Mucosa of stomach (tissue), 1 donor: ENCODE results near the gene C4orf36.

Experiments used
- H3K27me3 ChIP-seq: one replicate; pipeline ENCODE4 v1.7.0; 2013; ENCODE audit warnings: mild to moderate bottlenecking, low read length; ENCODE audit not compliant: control insufficient read depth, insufficient read depth
- H3K36me3 ChIP-seq: one replicate; pipeline ENCODE4 v1.7.0; 2013; ENCODE audit warnings: low read length; ENCODE audit not compliant: control insufficient read depth, insufficient read depth
- H3K4me1 ChIP-seq: one replicate; pipeline ENCODE4 v1.7.0; 2013; ENCODE audit warnings: mild to moderate bottlenecking, low read length; ENCODE audit not compliant: control insufficient read depth, insufficient read depth
- H3K4me3 ChIP-seq: one replicate; pipeline ENCODE4 v1.7.0; 2013; ENCODE audit warnings: low read length
- H3K9ac ChIP-seq: one replicate; pipeline ENCODE4 v1.7.0; 2013; ENCODE audit warnings: mild to moderate bottlenecking, low read length, moderate library complexity
- H3K9me3 ChIP-seq: one replicate; pipeline ENCODE4 v1.7.0; 2013; ENCODE audit warnings: mild to moderate bottlenecking, low read length, moderate library complexity; ENCODE audit not compliant: control insufficient read depth
- donor health status: Pancreatic carcinoma.

C4orf36 gene, protein sequence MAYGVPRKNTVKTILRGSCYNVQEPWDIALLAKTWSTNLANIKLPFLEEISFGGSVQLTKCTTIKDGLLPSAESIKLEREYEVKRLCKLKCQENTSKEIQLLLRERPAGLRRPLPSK

DNA sequence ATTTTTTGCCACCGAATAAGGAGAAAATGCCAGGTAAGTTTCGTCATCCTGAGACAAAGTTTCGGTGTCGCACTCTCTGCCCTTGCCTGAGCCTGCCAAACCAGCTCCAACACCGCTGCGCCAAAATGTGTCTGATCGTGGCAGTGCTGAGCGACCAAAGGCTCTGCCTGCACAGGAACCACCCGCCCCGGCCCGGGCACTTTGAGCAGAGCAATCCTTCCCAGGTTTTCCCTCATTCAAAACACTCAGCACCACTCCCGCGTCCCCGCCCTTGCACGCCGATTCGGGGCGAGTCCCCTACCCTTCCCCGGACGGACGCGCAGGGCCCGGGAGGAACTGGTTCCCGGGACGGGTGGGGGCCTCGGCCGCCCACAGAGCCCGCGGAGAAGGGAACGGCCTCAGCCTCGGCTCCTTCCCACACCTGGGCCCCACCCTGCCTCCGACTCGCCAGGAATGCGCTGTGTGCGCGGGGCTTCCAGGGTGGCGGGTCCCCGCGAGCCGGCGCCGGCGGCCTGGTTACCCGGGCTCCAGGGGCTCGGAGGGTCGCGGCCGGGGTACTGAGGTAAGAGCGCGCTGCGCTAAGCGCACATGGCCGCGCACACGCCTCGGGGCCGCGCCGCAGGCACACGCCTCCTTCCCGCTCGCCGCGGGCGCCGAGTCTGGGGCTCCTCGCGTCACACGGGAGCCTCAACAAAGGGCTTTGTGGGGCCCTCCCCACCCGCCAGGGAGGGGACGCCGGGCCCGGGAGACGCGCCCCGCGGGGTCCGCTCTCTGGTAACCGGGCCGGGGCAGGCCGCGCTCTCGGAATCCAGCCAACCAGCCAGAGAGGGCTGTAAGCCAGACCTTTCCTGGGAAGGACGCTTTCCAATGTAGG lies at the start of gene C4orf36:
TSS of gene C4orf36 (minus strand) at position 661 of the 874 bp plus-strand sequence. CDS start 902 bp downstream, outside the sequence.
- no peaks in the 10 kb centered on the region for H3K36me3 ChIP-seq
- no peaks in the 10 kb centered on the region for H3K4me1 ChIP-seq
- peak within 1 kb of the TSS; percentile 49 for H3K9ac ChIP-seq
- H3K27me3 ChIP-seq = no peaks in the 10 kb centered on the region
- H3K9me3 ChIP-seq = no peaks in the 10 kb centered on the region
- no peak within 1 kb of the TSS for H3K4me3 ChIP-seq

DNA sequence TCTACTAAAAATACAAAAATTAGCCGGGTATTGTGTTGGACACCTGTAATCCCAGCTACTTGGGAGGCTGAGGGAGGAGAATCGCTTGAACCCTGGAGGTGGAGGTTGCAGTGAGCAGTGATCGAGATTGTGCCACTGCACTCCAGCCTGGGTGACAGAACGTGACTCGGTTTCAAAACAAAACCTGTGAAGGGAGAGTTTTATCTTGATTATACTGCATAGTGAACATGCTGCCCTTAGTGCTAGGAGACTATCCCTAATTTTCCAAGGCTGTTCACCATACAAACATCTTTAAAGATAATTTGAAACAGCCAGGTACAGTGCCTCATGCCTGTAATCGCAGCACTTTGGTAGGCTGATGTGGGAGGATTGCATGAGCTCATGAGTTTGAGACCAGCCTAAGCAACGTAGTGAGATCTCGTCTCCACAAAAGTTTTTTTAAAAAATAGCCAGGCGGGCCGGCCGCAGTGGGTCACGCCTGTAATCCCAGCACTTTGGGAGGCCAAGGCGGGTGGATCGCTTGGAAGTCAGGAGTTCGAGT lies 48.8 kb upstream of the C4orf36 start:
- H3K36me3 ChIP-seq = no peaks in the 10 kb centered on the region
- H3K27me3 ChIP-seq = no peaks in the 10 kb centered on the region
- no peaks in the 10 kb centered on the region for H3K9me3 ChIP-seq
- H3K4me3 ChIP-seq = no peak overlapping the region
- no peak overlapping the region for H3K9ac ChIP-seq
- H3K4me1 ChIP-seq = peaks cover 46% of the 10 kb centered on the region

DNA sequence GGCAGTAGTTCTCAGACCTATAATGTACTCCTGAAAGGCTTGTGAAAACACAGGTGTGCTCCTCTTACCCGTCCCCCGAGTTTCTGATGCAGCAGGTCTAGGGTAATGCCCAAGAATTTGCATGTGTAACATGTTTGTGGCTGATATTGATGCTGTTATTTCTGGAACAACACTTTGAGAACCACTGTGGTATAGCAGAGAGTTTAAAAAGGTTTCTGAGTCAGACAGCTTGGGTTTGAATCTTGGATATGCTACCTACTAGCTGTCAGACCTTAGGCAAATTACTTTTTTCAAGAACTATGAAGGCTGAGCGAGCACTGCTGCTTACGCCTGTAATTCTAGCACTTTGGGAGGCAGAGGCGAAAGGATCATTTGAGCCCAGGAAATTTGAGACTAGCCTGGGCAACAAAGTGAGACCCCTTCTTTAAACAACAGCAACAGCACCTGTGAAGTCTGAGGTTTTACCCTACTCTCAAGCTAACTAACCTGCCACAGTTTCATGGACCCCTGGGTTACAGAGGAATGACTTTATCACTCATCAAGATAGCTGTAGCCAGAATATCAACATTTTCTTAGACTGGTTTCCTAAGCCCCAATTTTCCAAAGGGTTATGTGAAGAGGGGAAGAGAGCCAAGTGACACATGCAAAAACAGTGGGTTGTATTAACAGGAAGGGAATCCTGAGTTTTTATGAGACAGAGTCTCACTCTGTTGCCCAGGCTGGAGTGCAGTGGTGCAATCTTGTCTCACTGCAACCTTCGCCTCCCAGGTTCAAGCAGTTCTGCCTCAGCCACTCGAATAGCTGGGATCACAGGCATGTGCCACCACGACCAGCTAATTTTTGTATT lies 47.7 kb upstream of the C4orf36 start:
- peak overlapping the region; percentile 47 for H3K9ac ChIP-seq
- peaks cover 46% of the 10 kb centered on the region for H3K4me1 ChIP-seq
- H3K27me3 ChIP-seq = no peaks in the 10 kb centered on the region
- no peaks in the 10 kb centered on the region for H3K9me3 ChIP-seq
- no peaks in the 10 kb centered on the region for H3K36me3 ChIP-seq
- no peak overlapping the region for H3K4me3 ChIP-seq

DNA sequence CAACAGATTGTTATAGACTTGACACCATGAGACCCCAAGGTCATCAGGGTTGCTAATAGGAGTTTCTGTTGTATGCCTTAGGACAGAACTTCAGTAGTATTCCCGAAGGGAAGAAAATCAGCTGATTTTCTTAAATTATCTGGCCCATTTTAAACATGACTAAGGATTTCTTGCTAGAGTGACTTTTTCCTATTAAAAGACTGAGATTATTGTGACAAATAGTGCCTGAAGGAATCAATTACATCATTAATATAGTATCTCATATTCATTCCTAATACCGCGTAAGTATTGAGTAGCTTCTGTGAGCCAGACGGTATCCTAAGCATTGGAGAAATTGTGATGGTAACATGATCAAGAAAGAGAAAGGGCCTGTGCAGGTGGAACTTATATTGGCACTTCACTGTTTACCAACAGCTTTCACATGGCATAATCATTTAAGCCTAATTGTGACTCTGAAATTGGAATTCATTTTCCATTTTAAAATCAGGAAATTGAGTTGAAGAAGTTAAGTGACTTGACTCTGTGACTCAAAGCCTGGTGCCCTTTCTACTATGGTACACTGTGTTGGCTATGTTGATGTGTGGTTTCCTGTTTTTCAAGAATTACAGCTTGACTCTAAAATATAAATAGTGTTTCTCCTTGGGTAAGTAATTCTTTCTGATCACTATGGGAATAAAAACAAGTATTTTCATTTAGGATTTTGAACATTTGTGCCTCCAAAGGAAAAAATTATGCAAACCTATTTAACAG lies 46.7 kb upstream of the C4orf36 start:
- no peaks in the 10 kb centered on the region for H3K36me3 ChIP-seq
- H3K9me3 ChIP-seq = no peaks in the 10 kb centered on the region
- peaks cover 46% of the 10 kb centered on the region for H3K4me1 ChIP-seq
- no peak overlapping the region for H3K4me3 ChIP-seq
- H3K27me3 ChIP-seq = no peaks in the 10 kb centered on the region
- peak overlapping the region; percentile 47 for H3K9ac ChIP-seq

DNA sequence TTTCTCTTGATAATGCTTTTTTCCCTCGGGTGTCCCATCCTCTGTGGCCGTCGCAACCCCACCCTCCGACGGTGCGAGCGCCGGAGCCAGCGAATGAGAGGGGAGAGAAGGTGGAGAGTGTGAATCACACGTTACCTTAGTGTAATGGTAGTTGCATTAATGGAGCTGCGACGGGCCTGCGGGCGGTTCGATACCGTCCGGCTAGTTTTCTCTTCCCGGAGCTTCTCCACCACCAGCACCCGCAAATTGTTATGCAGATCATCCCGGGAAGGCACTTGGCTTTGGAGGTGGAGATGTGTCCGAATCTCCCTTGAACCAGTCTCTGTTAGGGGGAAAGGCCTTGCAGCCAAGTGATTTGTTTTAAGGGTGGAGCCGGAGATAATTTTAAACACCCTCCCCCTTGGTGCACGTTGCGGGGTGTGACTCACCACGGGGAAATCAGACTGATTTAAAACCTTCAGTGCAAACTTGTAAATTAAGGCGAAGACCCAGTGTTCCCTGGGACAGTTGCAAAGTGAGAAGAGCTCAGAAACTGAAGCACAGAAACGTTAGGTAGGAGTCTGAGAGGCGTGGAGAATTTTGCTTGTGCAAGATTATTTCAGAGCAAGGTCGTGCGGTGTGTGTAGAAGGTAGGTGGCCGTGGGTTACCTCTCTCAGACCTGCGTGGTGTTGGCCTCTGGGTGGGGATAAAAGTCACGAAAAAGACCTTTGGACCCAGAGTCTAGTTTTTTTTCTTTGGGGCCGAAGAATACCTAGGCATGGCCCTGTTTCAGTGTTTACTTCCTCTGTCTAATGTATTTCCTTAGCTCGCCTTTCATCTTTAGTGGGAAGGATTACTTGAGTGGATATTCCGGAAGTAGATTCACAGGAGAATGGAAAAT lies 43.9 kb upstream of the C4orf36 start:
- Histone ChIP-seq H3K27me3 (no peaks in the 10 kb centered on the region), H3K4me3 (peak overlapping the region; percentile 15), H3K36me3 (no peaks in the 10 kb centered on the region), H3K9ac (peak overlapping the region; percentile 94), H3K4me1 (peaks cover 29% of the 10 kb centered on the region), H3K9me3 (no peaks in the 10 kb centered on the region)

DNA sequence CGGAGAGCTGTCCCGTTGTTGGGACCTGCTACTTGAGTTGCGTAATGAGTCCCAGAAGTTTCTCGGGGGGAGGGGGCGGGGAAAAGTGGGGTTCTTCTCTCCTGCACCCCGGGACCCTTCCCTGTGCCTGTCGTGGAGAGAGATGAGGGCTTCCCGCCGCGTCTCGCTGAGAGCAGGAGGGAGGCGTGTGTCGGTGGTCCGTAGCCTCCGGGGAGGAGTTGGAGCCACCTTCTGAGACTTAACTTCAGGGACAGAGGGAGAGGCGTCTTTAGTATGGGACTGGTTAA lies 43.3 kb upstream of the C4orf36 start:
- Histone ChIP-seq H3K27me3 (no peaks in the 10 kb centered on the region), H3K4me1 (peaks cover 23% of the 10 kb centered on the region), H3K36me3 (no peaks in the 10 kb centered on the region), H3K9ac (peak overlapping the region; percentile 94), H3K9me3 (no peaks in the 10 kb centered on the region), H3K4me3 (peak overlapping the region; percentile 15)

DNA sequence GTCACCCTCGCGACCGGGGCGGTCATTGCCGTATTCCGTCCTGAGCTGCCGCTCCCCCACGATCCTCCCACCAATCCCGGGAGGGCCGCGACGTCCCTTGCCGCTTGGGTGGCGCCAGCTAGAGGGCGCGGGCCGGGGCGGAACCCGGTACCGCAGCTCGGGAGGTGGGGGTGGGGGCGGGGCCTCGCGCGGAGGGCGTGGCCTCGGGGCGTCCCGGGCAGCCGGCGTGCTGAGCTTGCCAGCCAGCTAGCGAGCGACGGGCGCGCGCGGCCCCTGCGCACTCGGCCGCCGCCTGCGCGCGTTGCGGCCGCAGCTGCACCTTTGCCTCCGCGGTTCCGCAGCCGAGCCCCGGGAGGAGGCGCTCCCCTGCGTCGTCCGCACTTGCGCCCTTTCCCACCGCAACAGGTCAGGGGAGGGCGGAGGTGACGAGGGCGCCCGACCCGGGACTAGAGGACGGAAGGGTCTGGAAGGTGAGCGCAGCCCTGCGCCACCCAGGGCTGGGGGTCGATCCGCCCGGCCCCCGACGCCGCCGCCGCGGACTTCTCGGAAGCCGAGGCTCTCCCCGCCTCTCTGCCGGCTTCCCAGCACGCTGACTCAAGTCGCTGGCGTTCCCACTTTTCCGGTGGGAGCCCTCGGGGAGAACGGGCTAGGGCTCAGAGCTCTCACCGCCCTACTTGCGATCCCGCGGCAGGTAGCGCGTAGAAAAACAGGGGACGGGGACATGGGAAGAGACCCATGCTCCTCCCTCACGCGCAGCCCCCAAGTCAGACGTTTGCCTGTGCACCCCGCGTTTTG lies 42.7 kb upstream of the C4orf36 start, which contains the start of gene AFF1:
TSS of gene AFF1 (plus strand) at position 241 of the 795 bp plus-strand sequence. CDS start 13,523 bp downstream, outside the sequence.
- no peaks in the 10 kb centered on the region for H3K9me3 ChIP-seq
- peak within 1 kb of the TSS; percentile 94 for H3K9ac ChIP-seq
- H3K36me3 ChIP-seq = no peaks in the 10 kb centered on the region
- H3K4me3 ChIP-seq = peak within 1 kb of the TSS; percentile 46
- no peaks in the 10 kb centered on the region for H3K27me3 ChIP-seq
- H3K4me1 ChIP-seq = peaks cover 18% of the 10 kb centered on the region

DNA sequence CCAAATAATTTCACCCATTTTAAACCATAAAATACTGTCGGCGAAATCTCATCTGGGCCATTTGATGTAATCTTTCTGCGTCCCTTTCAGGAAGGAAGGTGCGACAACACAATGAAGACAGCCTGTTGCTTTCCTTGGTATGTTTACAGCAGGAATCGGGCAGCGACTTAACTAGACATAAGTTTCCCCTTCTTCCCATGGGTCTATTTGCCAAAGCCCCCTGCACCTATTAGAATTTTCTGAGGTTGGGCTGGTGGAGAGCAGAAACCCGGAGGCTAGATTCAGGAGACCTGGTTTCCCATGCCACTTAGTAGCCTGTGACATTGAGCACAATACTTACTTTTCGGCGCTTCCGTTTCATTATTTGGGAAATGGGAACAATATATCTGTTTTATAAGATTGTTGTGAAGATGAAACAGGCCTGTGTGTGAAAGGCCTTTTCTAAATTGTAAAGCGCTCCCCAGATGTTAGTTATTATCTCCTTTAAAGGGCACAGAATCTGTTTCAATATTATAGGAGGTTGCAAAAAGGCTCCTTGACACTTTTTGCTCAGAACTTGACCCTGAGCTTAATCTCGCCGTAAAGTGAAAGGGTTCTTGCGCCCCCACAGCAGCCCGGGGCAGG lies 42.0 kb upstream of the C4orf36 start:
- H3K27me3 ChIP-seq = no peaks in the 10 kb centered on the region

DNA sequence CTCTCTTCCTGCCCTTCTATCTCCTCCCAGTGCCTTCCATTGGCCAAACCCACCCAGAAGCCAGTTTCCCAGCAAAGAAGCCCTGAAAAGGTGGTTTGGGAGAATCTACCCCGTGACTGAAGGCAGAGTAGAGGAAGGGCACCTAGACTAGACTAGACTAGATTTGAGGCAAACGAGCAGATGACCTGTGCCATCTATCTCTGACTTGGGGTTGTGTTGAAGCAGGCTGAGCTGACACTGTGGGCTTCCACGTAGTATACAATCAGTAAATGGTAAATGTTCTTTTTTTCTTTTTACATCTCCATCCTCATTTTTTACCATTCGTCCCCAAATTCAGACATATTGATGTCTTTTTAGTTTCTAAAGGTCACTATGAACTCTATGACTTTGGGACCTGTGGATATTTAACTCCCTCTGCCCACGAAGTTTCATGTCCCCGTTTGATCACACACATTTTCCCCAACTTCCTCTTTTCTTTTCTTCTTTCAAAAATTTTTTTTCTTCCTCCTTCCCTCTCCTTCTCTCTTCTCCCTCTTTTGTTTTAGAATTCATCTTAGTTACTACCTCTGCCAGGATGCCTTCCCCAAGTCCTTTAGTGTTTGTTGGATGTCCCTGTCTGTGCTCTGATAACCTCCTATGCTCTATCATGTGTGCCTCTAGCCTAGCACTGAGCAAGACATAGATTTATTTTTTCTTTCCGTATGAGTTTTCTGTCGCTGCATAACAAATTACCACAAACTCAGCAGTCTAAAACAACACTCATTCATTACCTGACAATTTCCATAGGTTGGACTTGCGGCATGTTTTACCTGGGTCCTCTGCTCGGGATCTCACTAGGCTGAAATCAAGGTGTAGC lies 36.4 kb upstream of the C4orf36 start:
- H3K36me3 ChIP-seq = no peaks in the 10 kb centered on the region
- no peak overlapping the region for H3K4me3 ChIP-seq
- H3K4me1 ChIP-seq = peaks cover 11% of the 10 kb centered on the region
- H3K9me3 ChIP-seq = no peaks in the 10 kb centered on the region
- H3K27me3 ChIP-seq = no peaks in the 10 kb centered on the region
- H3K9ac ChIP-seq = no peak overlapping the region

More for the DNA sequence above, 42.0 kb upstream of the C4orf36 start:
- peak overlapping the region; percentile 46 for H3K4me3 ChIP-seq
- no peaks in the 10 kb centered on the region for H3K36me3 ChIP-seq
- no peaks in the 10 kb centered on the region for H3K9me3 ChIP-seq
- peaks cover 10% of the 10 kb centered on the region for H3K4me1 ChIP-seq
- peak overlapping the region; percentile 85 for H3K9ac ChIP-seq
